GM12878 (cell line): Measurements from ENCODE around the gene OPCML. TPM values are rescaled to one million over a fixed set of nuclear protein-coding genes. Genes with fewer than 3 reads are reported as not detected.

ENCODE experiments used
- ATAC-seq: fragments of 200-7000 bp; cut with Tn5 transposase; 3 replicates; pipeline ENCODE4 v1.9.1; 2020; ENCODE audit warnings: mild to moderate bottlenecking, moderate library complexity
- BruUV-seq: library from RNA; stranded (reverse); fragments of 400-500 nt; replicated peaks from 2 replicates; lab custom pipeline; 2021; lab: Mats Ljungman, UMichigan
- CTCF ChIA-PET: fragments of 300-600 bp; sonication (Branson Sonifier 250); formaldehyde crosslinking; extraction: SDS; loops from one replicate; lab custom pipeline; 2021; ENCODE audit warnings: inconsistent platforms; lab: Yijun Ruan, JAX
- POLR2A ChIA-PET: fragments of 350-600 bp; formaldehyde crosslinking; extraction: SDS; loops from one replicate; lab custom pipeline; 2021; ENCODE audit warnings: inconsistent platforms; lab: Charles Lee
- RAD21 ChIA-PET: fragments of 300-600 bp; sonication (Branson Sonifier 250); formaldehyde crosslinking; loops from one replicate; lab custom pipeline; 2023; ENCODE audit warnings: antibody characterized with exemption; ENCODE audit not compliant: unreplicated experiment; lab: Charles Lee
- SMC1A ChIA-PET: fragments of 300-600 bp; sonication (Branson Sonifier 250); formaldehyde crosslinking; loops from one replicate; lab custom pipeline; 2023; ENCODE audit not compliant: unreplicated experiment, uncharacterized antibody; lab: Charles Lee
- DNase-seq: peaks from one replicate; pipeline ENCODE4 v3.0.0-alpha.2; 2011; ENCODE audit warnings: low read depth, low spot score
- FAIRE-seq: peaks from 3 replicates; lab custom pipeline; 2011; peaks lifted over from hg19 to GRCh38; lab: Jason Lieb, UNC
- H2AFZ ChIP-seq: 2 replicates; pipeline ENCODE4 v1.6.0; 2011; ENCODE audit warnings: low read depth, low read length, control low read depth; ENCODE audit not compliant: control insufficient read depth
- H3K27ac ChIP-seq: 2 replicates; pipeline ENCODE4 v1.5.1; 2011; ENCODE audit warnings: control low read depth; ENCODE audit not compliant: control insufficient read depth, insufficient read depth
- H3K27me3 ChIP-seq, 2 experiments: replicated peaks in 1 of 2; 2 replicates each; pipeline versions ENCODE4 v1.6.0 to v1.6.1; 2011; ENCODE audit warnings: low read length in 1 of 2; ENCODE audit not compliant: control insufficient read depth in 2 of 2, insufficient read depth in 2 of 2
- H3K36me3 ChIP-seq, 2 experiments: 2 replicates each; pipeline ENCODE4 v1.5.1; 2011; ENCODE audit warnings: low read length in 1 of 2; ENCODE audit not compliant: control insufficient read depth in 2 of 2, insufficient read depth in 2 of 2
- H3K4me1 ChIP-seq: 2 replicates; pipeline ENCODE4 v1.6.1; 2011; ENCODE audit warnings: mild to moderate bottlenecking, low read length, moderate library complexity, mixed read lengths; ENCODE audit not compliant: control insufficient read depth, insufficient read depth
- H3K4me2 ChIP-seq: 2 replicates; pipeline ENCODE4 v1.6.0; 2011; ENCODE audit warnings: control low read depth; ENCODE audit not compliant: control insufficient read depth, insufficient read depth
- H3K4me3 ChIP-seq: fragments of 200-600 bp; sonication (generic); 2 replicates; pipeline ENCODE4 v1.5.1; 2016
- H3K79me2 ChIP-seq: 2 replicates; pipeline ENCODE4 v1.6.0; 2011; ENCODE audit warnings: low read length; ENCODE audit not compliant: control insufficient read depth, insufficient read depth
- H3K9ac ChIP-seq: 2 replicates; pipeline ENCODE4 v1.8.0; 2011; ENCODE audit warnings: low read length, control low read depth, mixed read lengths; ENCODE audit not compliant: control insufficient read depth, insufficient read depth
- H3K9me3 ChIP-seq: replicated peaks from 3 replicates; pipeline ENCODE4 v1.5.1; 2011; ENCODE audit warnings: mild to moderate bottlenecking, low read length; ENCODE audit not compliant: control insufficient read depth, insufficient read depth
- H4K20me1 ChIP-seq: 2 replicates; pipeline ENCODE4 v1.6.0; 2011; ENCODE audit not compliant: control insufficient read depth, insufficient read depth
- CEBPB ChIP-seq, 2 experiments: fragments of 150-350 bp in 1 of 2; IDR thresholded peaks; 2 replicates each; pipeline ENCODE4 v1.6.1; 2012 to 2014; ENCODE audit warnings: low read depth in 2 of 2, low read length in 2 of 2, borderline replicate concordance in 1 of 2, inconsistent platforms in 1 of 2
- ETV6 ChIP-seq, 2 experiments: fragments of 450-650 bp in 1 of 2; IDR thresholded peaks in 1 of 2; conservative IDR thresholded peaks in 1 of 2; 2 replicates each; pipeline ENCODE4 v1.6.1; 2014; ENCODE audit warnings: antibody characterized with exemption in 1 of 2, borderline replicate concordance in 1 of 2, low read depth in 1 of 2, mild to moderate bottlenecking in 1 of 2, moderate library complexity in 1 of 2
- GABPA ChIP-seq: IDR thresholded peaks from 2 replicates; pipeline ENCODE4 v1.6.1; 2014; ENCODE audit warnings: antibody characterized with exemption, low read depth, mild to moderate bottlenecking, inconsistent platforms
- KAT2A ChIP-seq: conservative IDR thresholded peaks from 2 replicates; pipeline ENCODE4 v1.6.1; 2011; ENCODE audit warnings: low read depth, low read length; ENCODE audit not compliant: control insufficient read depth
- LARP7 ChIP-seq: fragments of 450-650 bp; IDR thresholded peaks from 2 replicates; pipeline ENCODE4 v1.6.1; 2017; ENCODE audit warnings: mild to moderate bottlenecking
- MXI1 ChIP-seq: fragments of 150-350 bp; IDR thresholded peaks from 2 replicates; pipeline ENCODE4 v1.6.1; 2011; ENCODE audit warnings: low read depth, mild to moderate bottlenecking, inconsistent platforms, low read length, improper control_type of control experiment
- NBN ChIP-seq: fragments of 450-650 bp; IDR thresholded peaks from 2 replicates; pipeline ENCODE4 v1.6.1; 2016
- NR2C1 ChIP-seq: fragments of 450-650 bp; IDR thresholded peaks from 2 replicates; pipeline ENCODE4 v1.6.1; 2017; ENCODE audit warnings: antibody characterized with exemption, mild to moderate bottlenecking, moderate library complexity
- POLR2AphosphoS5 ChIP-seq: IDR thresholded peaks from 2 replicates; pipeline ENCODE4 v1.6.1; 2011; ENCODE audit warnings: mild to moderate bottlenecking, low read length, inconsistent platforms
- RCOR1 ChIP-seq: conservative IDR thresholded peaks from 2 replicates; pipeline ENCODE4 v1.6.1; 2012; ENCODE audit warnings: low read depth, low read length, improper control_type of control experiment
- SREBF2 ChIP-seq: IDR thresholded peaks from 2 replicates; pipeline ENCODE4 v1.6.1; 2012; ENCODE audit warnings: mild to moderate bottlenecking, low read length
- SUPT20H ChIP-seq: IDR thresholded peaks from 2 replicates; pipeline ENCODE4 v1.6.1; 2011; ENCODE audit warnings: low read depth, mild to moderate bottlenecking, low read length, moderate library complexity, borderline replicate concordance; ENCODE audit not compliant: control insufficient read depth
- WGBS: methylation state at CpG from one replicate; pipeline ENCODE4 v1.1.6; 2016; ENCODE audit warnings: low lambda C conversion rate; ENCODE audit not compliant: insufficient replicate concordance, insufficient coverage; ENCODE audit errors: missing lambda C conversion rate; 5-methylcytosine and 5-hydroxymethylcytosine counted together
- in situ Hi-C: fragments of 300-500 bp; cut with MboI; formaldehyde crosslinking; loops from 9 replicates; pipeline ENCODE4 v1.14.3; 2018; ENCODE audit warnings: mixed read lengths
- intact Hi-C: fragments of 100-400 bp; cut with micrococcal nuclease; formaldehyde crosslinking; loops from one replicate; pipeline ENCODE4 v1.14.2; 2022; ENCODE audit not compliant: unreplicated experiment
- polyA plus RNA-seq, 11 experiments: library from polyadenylated mRNA; depleted of rRNA in 4 of 11; unstranded in 6 of 11; stranded (reverse) in 5 of 11; fragments of >200 nt; fragmentation: Nextera tagmentation in 4 of 11; fragmentation: Illumina TruSeq in 1 of 11; extraction: Ambion mirVana in 4 of 11; extraction: Trizol in 1 of 11; gene quantifications; 1 replicate in 1 of 11; 2 replicates in 10 of 11; pipeline versions ENCODE4 v1.2.1 to v1.2.3, GENCODE V29; 2011 to 2016; ENCODE audit warnings: inconsistent platforms in 2 of 11, missing spikeins in 2 of 11, low read depth in 1 of 11
- total RNA-seq, 4 experiments: library from RNA; depleted of rRNA in 3 of 4; stranded (reverse); fragments of >200 nt in 3 of 4; fragmentation: Illumina TruSeq in 1 of 4; extraction: Trizol in 1 of 4; gene quantifications; 2 replicates each; pipeline versions ENCODE4 v1.2.1 to v1.2.3, GENCODE V29; 2013 to 2021
- TF ChIP-seq, protein P1 (sequence below): fragments of 450-650 bp; IDR thresholded peaks from 2 replicates; pipeline ENCODE4 v1.6.1; 2017; ENCODE audit warnings: mild to moderate bottlenecking, low read depth, inconsistent platforms; ENCODE audit not compliant: poor library complexity, severe bottlenecking
- TF ChIP-seq, protein P2 (sequence below): fragments of 450-650 bp; IDR thresholded peaks from 2 replicates; pipeline ENCODE4 v1.6.1; 2016; ENCODE audit warnings: mild to moderate bottlenecking
- TF ChIP-seq, protein P3 (sequence below): IDR thresholded peaks from 2 replicates; pipeline ENCODE4 v1.6.1; 2012; ENCODE audit warnings: low read length, inconsistent platforms
- TF ChIP-seq, protein P4 (sequence below): fragments of 450-650 bp; IDR thresholded peaks from 2 replicates; pipeline ENCODE4 v1.6.1; 2018; ENCODE audit warnings: mild to moderate bottlenecking, low read depth, moderate library complexity; ENCODE audit not compliant: partially characterized antibody

The OPCML gene
- total and polyA plus RNA-seq, 10 of the 15 experiments (the other 5 are each of a cell fraction or from before 2014, with no cell fraction given) = 0.84 TPM; not detected in 9

DNA sequence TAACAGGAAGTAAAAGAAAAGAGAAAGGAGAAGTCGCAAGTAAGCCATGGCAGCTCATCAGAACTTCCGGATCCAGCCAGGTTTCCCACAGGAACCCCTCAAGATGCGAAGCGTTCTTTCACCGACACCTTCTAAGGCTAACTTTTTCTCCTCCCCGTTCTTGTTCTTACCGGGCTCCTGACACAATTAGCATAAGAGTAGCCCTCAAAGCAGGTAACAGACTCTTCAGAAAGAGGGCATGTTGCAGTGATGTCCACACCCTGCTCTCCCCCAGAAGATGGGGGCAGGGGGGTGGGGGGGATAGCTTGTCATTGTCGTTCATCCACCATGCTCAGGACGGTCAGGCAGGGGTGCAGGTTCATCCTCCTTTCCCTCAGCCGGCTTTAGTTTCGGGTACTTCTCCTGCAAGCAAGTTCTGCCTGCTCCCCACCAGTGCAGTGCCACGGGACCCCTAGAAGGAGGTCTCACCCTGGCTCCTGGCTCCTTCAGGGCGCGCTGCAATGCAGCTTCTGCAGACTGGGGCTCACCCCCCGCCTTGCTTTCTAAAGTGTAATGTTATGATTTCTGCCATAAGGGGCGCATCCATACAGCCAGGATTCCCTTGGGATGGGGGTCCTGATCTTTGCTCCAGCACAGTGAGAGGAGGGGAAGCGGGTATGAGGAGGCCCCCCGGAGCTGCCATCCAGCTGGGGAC lies 2.3 kb downstream of the OPCML start:
- Histone ChIP-seq H2AFZ (no peak overlapping the region), H3K27me3 (peaks cover 6 to 8% of the 10 kb centered on the region in 2 experiments; a peak in 3 of 4 replicates), H3K79me2 (no peaks in the 10 kb centered on the region), H3K9ac (no peak overlapping the region), H3K4me1 (no peaks in the 10 kb centered on the region), H3K4me3 (no peak overlapping the region), H3K9me3 (no peaks in the 10 kb centered on the region; the same call in 2 of the 3 replicates), H3K27ac (no peak overlapping the region), H3K4me2 (no peak overlapping the region), H3K36me3 (no peaks in the 10 kb centered on the region), H4K20me1 (no peaks in the 10 kb centered on the region)
- intact Hi-C loops = no loop called here
- ChIA-PET RAD21 (no interaction called here), CTCF (no interaction called here), POLR2A (no interaction called here), SMC1A (interaction anchor here (1.2 kb wide), 2 partner anchors 11 to 15 kb away, joined by 3 read pairs; no protein-coding TSS in a partner anchor)
- DNase-seq (no peak), ATAC-seq (peak; percentile 13), FAIRE-seq (no peak)
- no TSS peak for BruUV-seq
- in situ Hi-C loops = no loop called here
- 20% methylated on average over 18 of the region's 18 CpGs for WGBS
- TF ChIP-seq, protein P1, sequence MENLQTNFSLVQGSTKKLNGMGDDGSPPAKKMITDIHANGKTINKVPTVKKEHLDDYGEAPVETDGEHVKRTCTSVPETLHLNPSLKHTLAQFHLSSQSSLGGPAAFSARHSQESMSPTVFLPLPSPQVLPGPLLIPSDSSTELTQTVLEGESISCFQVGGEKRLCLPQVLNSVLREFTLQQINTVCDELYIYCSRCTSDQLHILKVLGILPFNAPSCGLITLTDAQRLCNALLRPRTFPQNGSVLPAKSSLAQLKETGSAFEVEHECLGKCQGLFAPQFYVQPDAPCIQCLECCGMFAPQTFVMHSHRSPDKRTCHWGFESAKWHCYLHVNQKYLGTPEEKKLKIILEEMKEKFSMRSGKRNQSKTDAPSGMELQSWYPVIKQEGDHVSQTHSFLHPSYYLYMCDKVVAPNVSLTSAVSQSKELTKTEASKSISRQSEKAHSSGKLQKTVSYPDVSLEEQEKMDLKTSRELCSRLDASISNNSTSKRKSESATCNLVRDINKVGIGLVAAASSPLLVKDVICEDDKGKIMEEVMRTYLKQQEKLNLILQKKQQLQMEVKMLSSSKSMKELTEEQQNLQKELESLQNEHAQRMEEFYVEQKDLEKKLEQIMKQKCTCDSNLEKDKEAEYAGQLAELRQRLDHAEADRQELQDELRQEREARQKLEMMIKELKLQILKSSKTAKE = no peak
- no peak for TF ChIP-seq MXI1
- TF ChIP-seq, protein P2, sequence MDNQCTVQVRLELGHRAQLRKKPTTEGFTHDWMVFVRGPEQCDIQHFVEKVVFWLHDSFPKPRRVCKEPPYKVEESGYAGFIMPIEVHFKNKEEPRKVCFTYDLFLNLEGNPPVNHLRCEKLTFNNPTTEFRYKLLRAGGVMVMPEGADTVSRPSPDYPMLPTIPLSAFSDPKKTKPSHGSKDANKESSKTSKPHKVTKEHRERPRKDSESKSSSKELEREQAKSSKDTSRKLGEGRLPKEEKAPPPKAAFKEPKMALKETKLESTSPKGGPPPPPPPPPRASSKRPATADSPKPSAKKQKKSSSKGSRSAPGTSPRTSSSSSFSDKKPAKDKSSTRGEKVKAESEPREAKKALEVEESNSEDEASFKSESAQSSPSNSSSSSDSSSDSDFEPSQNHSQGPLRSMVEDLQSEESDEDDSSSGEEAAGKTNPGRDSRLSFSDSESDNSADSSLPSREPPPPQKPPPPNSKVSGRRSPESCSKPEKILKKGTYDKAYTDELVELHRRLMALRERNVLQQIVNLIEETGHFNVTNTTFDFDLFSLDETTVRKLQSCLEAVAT = no peak
- no peak for TF ChIP-seq POLR2AphosphoS5
- TF ChIP-seq KAT2A = no peak
- TF ChIP-seq LARP7 = no peak
- TF ChIP-seq, protein P3, sequence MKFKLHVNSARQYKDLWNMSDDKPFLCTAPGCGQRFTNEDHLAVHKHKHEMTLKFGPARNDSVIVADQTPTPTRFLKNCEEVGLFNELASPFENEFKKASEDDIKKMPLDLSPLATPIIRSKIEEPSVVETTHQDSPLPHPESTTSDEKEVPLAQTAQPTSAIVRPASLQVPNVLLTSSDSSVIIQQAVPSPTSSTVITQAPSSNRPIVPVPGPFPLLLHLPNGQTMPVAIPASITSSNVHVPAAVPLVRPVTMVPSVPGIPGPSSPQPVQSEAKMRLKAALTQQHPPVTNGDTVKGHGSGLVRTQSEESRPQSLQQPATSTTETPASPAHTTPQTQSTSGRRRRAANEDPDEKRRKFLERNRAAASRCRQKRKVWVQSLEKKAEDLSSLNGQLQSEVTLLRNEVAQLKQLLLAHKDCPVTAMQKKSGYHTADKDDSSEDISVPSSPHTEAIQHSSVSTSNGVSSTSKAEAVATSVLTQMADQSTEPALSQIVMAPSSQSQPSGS = no peak
- no peak for TF ChIP-seq NR2C1
- no peak for TF ChIP-seq SUPT20H
- no peak for TF ChIP-seq CEBPB (IDR thresholded peaks at IDR 0.05; ENCODE audit: borderline replicate concordance in 1 of 2, low read depth in 2 of 2, low read length in 2 of 2)
- no peak for TF ChIP-seq NBN
- TF ChIP-seq, protein P4, sequence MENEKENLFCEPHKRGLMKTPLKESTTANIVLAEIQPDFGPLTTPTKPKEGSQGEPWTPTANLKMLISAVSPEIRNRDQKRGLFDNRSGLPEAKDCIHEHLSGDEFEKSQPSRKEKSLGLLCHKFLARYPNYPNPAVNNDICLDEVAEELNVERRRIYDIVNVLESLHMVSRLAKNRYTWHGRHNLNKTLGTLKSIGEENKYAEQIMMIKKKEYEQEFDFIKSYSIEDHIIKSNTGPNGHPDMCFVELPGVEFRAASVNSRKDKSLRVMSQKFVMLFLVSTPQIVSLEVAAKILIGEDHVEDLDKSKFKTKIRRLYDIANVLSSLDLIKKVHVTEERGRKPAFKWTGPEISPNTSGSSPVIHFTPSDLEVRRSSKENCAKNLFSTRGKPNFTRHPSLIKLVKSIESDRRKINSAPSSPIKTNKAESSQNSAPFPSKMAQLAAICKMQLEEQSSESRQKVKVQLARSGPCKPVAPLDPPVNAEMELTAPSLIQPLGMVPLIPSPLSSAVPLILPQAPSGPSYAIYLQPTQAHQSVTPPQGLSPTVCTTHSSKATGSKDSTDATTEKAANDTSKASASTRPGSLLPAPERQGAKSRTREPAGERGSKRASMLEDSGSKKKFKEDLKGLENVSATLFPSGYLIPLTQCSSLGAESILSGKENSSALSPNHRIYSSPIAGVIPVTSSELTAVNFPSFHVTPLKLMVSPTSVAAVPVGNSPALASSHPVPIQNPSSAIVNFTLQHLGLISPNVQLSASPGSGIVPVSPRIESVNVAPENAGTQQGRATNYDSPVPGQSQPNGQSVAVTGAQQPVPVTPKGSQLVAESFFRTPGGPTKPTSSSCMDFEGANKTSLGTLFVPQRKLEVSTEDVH = no peak
- TF ChIP-seq RCOR1 = no peak
- TF ChIP-seq ETV6 (conservative IDR thresholded peaks at IDR 0.05 in 1 of 2, IDR thresholded peaks at IDR 0.05 in 1 of 2; ENCODE audit: borderline replicate concordance in 1 of 2, low read depth in 1 of 2) = no peak
- TF ChIP-seq GABPA = no peak
- TF ChIP-seq SREBF2 = no peak
